ENCODE data around the gene PPP1R3G.

The PPP1R3G gene

GRCh38 chr6:5122504-5123112, 37.5 kb downstream of the PPP1R3G start:
- Histone ChIP-seq H3K4me3 (ENCODE audit: low read length) (no peak overlapping the region), H3K4me1 (ENCODE audit: insufficient read depth, low read length) (peaks cover 6% of the 10 kb centered on the region; the same call in 1 of the 2 replicates), H3K27me3 (ENCODE audit: insufficient read depth, low read length) (no peaks in the 10 kb centered on the region), H3K9ac (ENCODE audit: low read depth, low read length) (no peak overlapping the region), H3K9me3 (ENCODE audit: insufficient read depth, low read depth, low read length) (peaks cover 4% of the 10 kb centered on the region; the same call in 1 of the 2 replicates), H3K36me3 (ENCODE audit: insufficient read depth, low read depth, low read length) (no peaks in the 10 kb centered on the region), H3K27ac (ENCODE audit: low read length) (no peak overlapping the region)

GRCh38 chr6:5123296-5124143, 38.4 kb downstream of the PPP1R3G start:
- H3K4me3 ChIP-seq (ENCODE audit: low read length) = no peak overlapping the region
- H3K9me3 ChIP-seq (ENCODE audit: insufficient read depth, low read depth, low read length) = peaks cover 4% of the 10 kb centered on the region; the same call in 1 of the 2 replicates
- H3K36me3 ChIP-seq (ENCODE audit: insufficient read depth, low read depth, low read length) = no peaks in the 10 kb centered on the region
- no peak overlapping the region for H3K9ac ChIP-seq (ENCODE audit: low read depth, low read length)
- no peaks in the 10 kb centered on the region for H3K27me3 ChIP-seq (ENCODE audit: insufficient read depth, low read length)
- H3K4me1 ChIP-seq (ENCODE audit: insufficient read depth, low read length) = peaks cover 6% of the 10 kb centered on the region; the same call in 1 of the 2 replicates
- H3K27ac ChIP-seq (ENCODE audit: low read length) = no peak overlapping the region

GRCh38 chr6:5124526-5124925, 39.4 kb downstream of the PPP1R3G start:
- Histone ChIP-seq H3K36me3 (ENCODE audit: insufficient read depth, low read depth, low read length) (no peaks in the 10 kb centered on the region), H3K27me3 (ENCODE audit: insufficient read depth, low read length) (no peaks in the 10 kb centered on the region), H3K9me3 (ENCODE audit: insufficient read depth, low read depth, low read length) (peaks cover 4% of the 10 kb centered on the region; the same call in 1 of the 2 replicates), H3K9ac (ENCODE audit: low read depth, low read length) (no peak overlapping the region), H3K4me1 (ENCODE audit: insufficient read depth, low read length) (peaks cover 6% of the 10 kb centered on the region; the same call in 1 of the 2 replicates), H3K4me3 (ENCODE audit: low read length) (no peak overlapping the region), H3K27ac (ENCODE audit: low read length) (no peak overlapping the region)

- H3K9ac ChIP-seq (ENCODE audit: low read depth, low read length) = no peak overlapping the region
- H3K4me3 ChIP-seq (ENCODE audit: low read length) = no peak overlapping the region
- peaks cover 6% of the 10 kb centered on the region; the same call in 1 of the 2 replicates for H3K4me1 ChIP-seq (ENCODE audit: insufficient read depth, low read length)
- H3K36me3 ChIP-seq (ENCODE audit: insufficient read depth, low read depth, low read length) = no peaks in the 10 kb centered on the region
- peaks cover 4% of the 10 kb centered on the region; the same call in 1 of the 2 replicates for H3K9me3 ChIP-seq (ENCODE audit: insufficient read depth, low read depth, low read length)
- H3K27ac ChIP-seq (ENCODE audit: low read length) = no peak overlapping the region
- no peaks in the 10 kb centered on the region for H3K27me3 ChIP-seq (ENCODE audit: insufficient read depth, low read length)
Observed at GRCh38 chr6:5125152-5126006, 40.2 kb downstream of the PPP1R3G start.

GRCh38 chr6:5126214-5126613, 41.1 kb downstream of the PPP1R3G start:
- H3K4me1 ChIP-seq (ENCODE audit: insufficient read depth, low read length) = peaks cover 12% of the 10 kb centered on the region; the same call in 1 of the 2 replicates
- H3K9ac ChIP-seq (ENCODE audit: low read depth, low read length) = no peak overlapping the region
- no peaks in the 10 kb centered on the region for H3K36me3 ChIP-seq (ENCODE audit: insufficient read depth, low read depth, low read length)
- no peaks in the 10 kb centered on the region for H3K9me3 ChIP-seq (ENCODE audit: insufficient read depth, low read depth, low read length)
- H3K4me3 ChIP-seq (ENCODE audit: low read length) = no peak overlapping the region
- no peaks in the 10 kb centered on the region for H3K27me3 ChIP-seq (ENCODE audit: insufficient read depth, low read length)
- H3K27ac ChIP-seq (ENCODE audit: low read length) = no peak overlapping the region

GRCh38 chr6:5127106-5127687, 42.1 kb downstream of the PPP1R3G start:
- H3K9me3 ChIP-seq (ENCODE audit: insufficient read depth, low read depth, low read length) = no peaks in the 10 kb centered on the region
- H3K4me1 ChIP-seq (ENCODE audit: insufficient read depth, low read length) = peaks cover 22% of the 10 kb centered on the region
- no peaks in the 10 kb centered on the region for H3K27me3 ChIP-seq (ENCODE audit: insufficient read depth, low read length)
- no peak overlapping the region for H3K4me3 ChIP-seq (ENCODE audit: low read length)
- H3K9ac ChIP-seq (ENCODE audit: low read depth, low read length) = no peak overlapping the region
- H3K27ac ChIP-seq (ENCODE audit: low read length) = no peak overlapping the region
- no peaks in the 10 kb centered on the region for H3K36me3 ChIP-seq (ENCODE audit: insufficient read depth, low read depth, low read length)

GRCh38 chr6:5128351-5128750, 43.2 kb downstream of the PPP1R3G start:
- Histone ChIP-seq H3K4me3 (ENCODE audit: low read length) (no peak overlapping the region), H3K36me3 (ENCODE audit: insufficient read depth, low read depth, low read length) (no peaks in the 10 kb centered on the region), H3K9me3 (ENCODE audit: insufficient read depth, low read depth, low read length) (no peaks in the 10 kb centered on the region), H3K27ac (ENCODE audit: low read length) (no peak overlapping the region), H3K4me1 (ENCODE audit: insufficient read depth, low read length) (peaks cover 32% of the 10 kb centered on the region), H3K27me3 (ENCODE audit: insufficient read depth, low read length) (no peaks in the 10 kb centered on the region), H3K9ac (ENCODE audit: low read depth, low read length) (no peak overlapping the region)

GRCh38 chr6:5130135-5130866, 45.2 kb downstream of the PPP1R3G start:
- Histone ChIP-seq H3K9me3 (ENCODE audit: insufficient read depth, low read depth, low read length) (no peaks in the 10 kb centered on the region), H3K9ac (ENCODE audit: low read depth, low read length) (peak overlapping the region; percentile 5; the same call in 1 of the 2 replicates), H3K36me3 (ENCODE audit: insufficient read depth, low read depth, low read length) (no peaks in the 10 kb centered on the region), H3K4me1 (ENCODE audit: insufficient read depth, low read length) (peaks cover 40% of the 10 kb centered on the region), H3K27me3 (ENCODE audit: insufficient read depth, low read length) (no peaks in the 10 kb centered on the region), H3K4me3 (ENCODE audit: low read length) (no peak overlapping the region), H3K27ac (ENCODE audit: low read length) (no peak overlapping the region)

GRCh38 chr6:5132731-5133130, 47.6 kb downstream of the PPP1R3G start:
- Histone ChIP-seq H3K9me3 (ENCODE audit: insufficient read depth, low read depth, low read length) (no peaks in the 10 kb centered on the region), H3K4me1 (ENCODE audit: insufficient read depth, low read length) (peaks cover 38% of the 10 kb centered on the region), H3K27me3 (ENCODE audit: insufficient read depth, low read length) (no peaks in the 10 kb centered on the region), H3K36me3 (ENCODE audit: insufficient read depth, low read depth, low read length) (no peaks in the 10 kb centered on the region), H3K9ac (ENCODE audit: low read depth, low read length) (peak overlapping the region; percentile 12; the same call in 1 of the 2 replicates), H3K27ac (ENCODE audit: low read length) (peak overlapping the region; percentile 11), H3K4me3 (ENCODE audit: low read length) (peak overlapping the region; percentile 53)

- no peak overlapping the region for H3K4me3 ChIP-seq (ENCODE audit: low read length)
- H3K36me3 ChIP-seq (ENCODE audit: insufficient read depth, low read depth, low read length) = no peaks in the 10 kb centered on the region
- no peak overlapping the region for H3K9ac ChIP-seq (ENCODE audit: low read depth, low read length)
- H3K4me1 ChIP-seq (ENCODE audit: insufficient read depth, low read length) = peaks cover 41% of the 10 kb centered on the region
- no peak overlapping the region for H3K27ac ChIP-seq (ENCODE audit: low read length)
- H3K27me3 ChIP-seq (ENCODE audit: insufficient read depth, low read length) = no peaks in the 10 kb centered on the region
- no peaks in the 10 kb centered on the region for H3K9me3 ChIP-seq (ENCODE audit: insufficient read depth, low read depth, low read length)
Observed at GRCh38 chr6:5133943-5134342, 48.8 kb downstream of the PPP1R3G start.

All from iPS-20b (cell line).